GM18951 (cell line): Measurements from ENCODE around the gene TEX13B.
"Not testable (repeated sequence)": the region's sequence is repeated elsewhere in the genome, so short reads cannot be mapped to it uniquely, and the experiment has no call there.

Experiments used
- POLR2A ChIP-seq: IDR thresholded peaks from 4 replicates; pipeline ENCODE4 v1.6.1; 2011; ENCODE audit warnings: mild to moderate bottlenecking; ENCODE audit not compliant: insufficient read length, insufficient read depth; ENCODE audit errors: extremely low read depth
- in situ Hi-C: fragments of 300-500 bp; cut with MboI; formaldehyde crosslinking; loops from one replicate; pipeline ENCODE4 v1.12.0; 2022; ENCODE audit warnings: low sequenced_read_pairs, mixed read lengths, inconsistent platforms; ENCODE audit not compliant: unreplicated experiment

The TEX13B gene

DNA sequence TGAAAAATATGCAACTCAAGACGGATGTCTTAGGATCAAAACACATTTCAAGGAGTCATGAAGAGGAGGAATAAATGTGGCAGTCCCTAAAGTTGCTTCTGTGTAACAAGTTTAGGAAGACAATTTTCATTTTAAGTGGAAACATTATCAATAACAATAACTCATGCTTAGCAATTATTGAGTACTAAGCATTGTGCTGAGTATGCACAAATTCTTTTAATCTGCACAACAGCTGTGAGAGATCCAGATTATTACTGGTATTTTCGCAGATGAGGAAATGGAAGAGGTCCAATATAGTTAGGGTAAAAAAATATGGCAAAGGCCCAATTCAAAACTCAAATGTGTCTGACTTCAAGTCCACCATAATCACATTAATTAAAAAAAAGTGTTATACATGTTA, 2.9 kb upstream of the TEX13B start:
- no peak for TF ChIP-seq POLR2A
- in situ Hi-C loops, result no loop called here

DNA sequence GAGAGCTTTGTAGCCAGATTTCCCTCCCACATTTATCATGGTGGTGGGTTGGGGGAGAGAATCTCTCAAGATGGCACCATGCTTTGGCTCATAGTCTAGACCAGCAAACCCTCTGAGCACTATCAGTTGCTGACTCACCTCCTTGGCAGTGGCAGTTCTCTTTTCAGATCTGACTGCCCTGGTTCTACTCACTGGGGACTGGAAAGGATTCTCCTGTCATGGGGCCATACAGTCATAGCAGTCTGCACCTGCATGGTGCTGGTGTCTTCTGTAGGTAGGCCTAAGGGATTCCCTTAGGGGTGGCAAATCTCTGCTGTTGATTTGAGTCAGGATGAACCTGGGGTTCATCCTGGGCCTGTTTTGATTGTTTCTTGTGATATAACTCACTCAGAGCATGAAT, 2.6 kb downstream of the TEX13B start:
- in situ Hi-C loops, result no loop called here
- TF ChIP-seq POLR2A, result no peak

DNA sequence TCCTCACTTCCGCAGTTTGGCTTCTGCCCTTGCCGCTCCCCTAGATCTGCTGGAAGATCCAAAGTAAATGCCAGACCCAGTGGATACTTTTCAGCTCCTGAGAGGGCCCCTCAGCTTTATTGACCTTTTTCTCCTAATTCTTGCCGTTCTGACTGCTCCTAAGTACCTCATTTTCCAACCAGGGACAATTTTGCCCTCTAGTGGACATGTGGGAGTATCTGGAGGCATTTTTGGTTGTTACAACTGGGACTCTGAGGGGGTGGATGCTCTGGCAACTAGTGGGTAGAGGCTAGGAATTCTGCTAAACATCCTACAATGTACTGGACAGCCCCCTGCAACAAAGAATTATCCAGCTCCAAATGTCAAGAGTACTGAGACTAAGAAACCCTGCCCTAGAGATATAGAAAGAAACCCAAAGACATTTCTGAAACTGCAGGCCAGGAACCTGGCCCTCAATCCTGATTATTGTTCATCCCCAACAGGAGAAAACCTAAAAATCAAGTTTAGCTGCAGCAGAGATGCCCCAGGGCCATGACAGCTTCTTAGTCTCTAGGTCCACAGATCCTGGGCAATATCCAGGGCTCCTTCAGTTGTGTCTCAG, 3.4 kb downstream of the TEX13B start:
- TF ChIP-seq POLR2A, result no peak
- in situ Hi-C loops, result no loop called here

DNA sequence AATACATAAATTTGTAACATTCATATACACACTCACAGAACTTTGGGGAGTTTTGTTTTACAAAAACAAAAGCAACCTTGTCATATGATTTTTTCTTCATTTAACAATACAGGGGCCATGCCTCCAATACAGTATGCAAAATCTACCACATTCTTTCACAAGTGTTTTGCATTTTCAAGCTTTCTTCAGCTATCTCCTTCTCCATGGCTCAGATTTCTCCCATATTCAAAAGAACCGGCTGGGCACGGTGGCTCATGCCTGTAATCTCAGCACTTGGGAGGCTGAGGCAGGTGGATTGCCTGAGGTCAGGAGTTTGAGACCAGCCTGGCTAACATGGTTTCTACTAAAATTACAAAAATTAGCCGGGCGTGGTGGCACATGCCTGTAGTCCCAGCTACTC, 4.1 kb downstream of the TEX13B start:
- in situ Hi-C loops, result no loop called here
- no peak for TF ChIP-seq POLR2A

DNA sequence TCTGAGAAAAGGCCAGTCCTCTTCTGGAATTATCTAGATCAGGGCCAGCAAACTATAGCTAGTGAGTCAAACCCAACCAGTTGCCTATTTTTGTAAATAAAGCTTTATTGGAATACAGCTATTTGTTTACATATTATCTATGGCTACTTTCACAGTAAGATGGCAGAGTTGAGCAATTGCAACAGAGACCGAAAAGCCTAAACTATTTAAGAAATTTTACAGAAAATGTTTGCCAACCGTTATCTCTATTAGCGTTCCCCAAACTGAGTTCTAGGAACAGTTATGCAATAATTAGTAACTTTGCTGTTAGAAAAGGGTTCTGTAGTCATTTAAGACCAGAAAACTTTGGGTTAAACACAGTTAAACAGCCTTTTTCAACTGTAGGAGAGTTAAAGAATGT, 10.5 kb downstream of the TEX13B start:
- in situ Hi-C loops, result no loop called here
- TF ChIP-seq POLR2A, result no peak

DNA sequence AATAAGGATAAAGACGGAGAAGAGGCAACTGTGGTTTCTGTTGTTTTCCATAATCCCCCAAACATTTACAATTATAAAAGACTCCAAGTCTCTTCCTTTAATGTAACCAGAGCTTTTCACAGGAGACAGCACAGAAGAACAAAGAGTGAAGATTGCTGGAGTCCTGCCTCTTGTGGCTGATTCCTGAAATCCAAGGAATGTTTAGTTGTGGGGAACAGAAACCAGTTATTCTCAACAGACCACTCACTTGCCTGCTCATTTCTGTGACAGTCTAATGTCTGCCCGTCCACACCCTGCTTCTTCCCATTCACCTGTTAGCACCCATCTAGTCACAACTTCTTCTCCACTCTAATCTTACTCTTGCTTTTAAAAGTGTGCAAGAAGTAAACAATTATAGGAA, 12.1 kb downstream of the TEX13B start:
- in situ Hi-C loops, result no loop called here
- TF ChIP-seq POLR2A, result no peak

DNA sequence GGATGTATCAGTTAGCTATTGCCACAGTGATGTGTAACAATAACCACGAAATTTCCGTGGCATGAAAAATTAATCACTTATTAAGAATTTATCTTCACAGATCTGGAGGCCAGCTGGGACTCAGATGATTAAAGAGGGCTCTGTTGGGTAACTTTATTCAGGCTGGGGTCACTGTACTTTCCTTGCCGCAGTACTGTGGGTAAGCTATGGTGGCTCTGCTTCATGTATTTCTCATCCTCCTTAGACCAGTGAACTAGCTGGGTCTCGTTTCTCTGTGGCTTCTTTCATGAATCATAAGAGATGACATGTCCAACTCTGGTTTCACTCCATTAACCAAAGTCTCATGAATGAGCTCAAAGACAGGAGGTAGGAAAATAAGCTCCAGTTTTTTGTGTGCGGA, 13.5 kb downstream of the TEX13B start:
- TF ChIP-seq POLR2A, result no peak
- in situ Hi-C loops, result no loop called here

DNA sequence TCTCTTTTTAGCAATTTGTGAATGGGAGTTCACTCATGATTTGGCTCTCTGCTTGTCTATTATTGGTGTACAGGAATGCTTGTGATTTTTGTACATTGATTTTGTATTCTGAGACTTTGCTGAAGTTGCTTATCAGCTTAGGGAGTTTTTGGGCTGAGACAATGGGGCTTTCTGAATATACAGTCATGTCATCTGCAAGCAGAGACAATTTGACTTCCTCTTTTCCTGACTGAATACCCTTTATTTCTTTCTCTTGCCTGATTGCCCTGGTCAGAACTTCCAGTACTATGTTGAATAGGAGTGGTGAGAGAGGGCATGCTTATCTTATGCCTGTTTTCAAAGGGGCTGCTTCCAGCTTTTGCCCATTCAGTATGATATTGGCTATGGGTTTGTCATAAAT, 26.8 kb downstream of the TEX13B start:
- in situ Hi-C loops, result not testable (repeated sequence)

DNA sequence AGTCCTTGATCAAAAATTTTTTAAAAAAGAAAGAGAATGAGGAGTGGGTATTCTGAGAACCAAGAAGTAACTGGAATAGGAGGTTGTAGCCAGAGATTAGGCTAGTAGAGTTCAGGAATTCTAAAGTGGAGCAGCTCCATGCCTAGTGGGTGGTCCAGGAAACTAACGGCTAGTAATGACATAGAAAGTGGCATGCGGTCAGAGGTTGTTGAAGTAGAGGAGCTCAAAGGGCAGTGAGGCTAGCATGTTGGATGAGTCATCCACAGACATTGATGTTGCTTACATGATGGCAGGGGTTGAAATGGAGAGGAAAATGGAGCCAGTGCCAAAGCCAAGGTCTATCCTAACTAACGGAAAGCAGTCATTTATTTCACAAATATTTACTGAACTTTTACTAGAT, 42.1 kb downstream of the TEX13B start:
- TF ChIP-seq POLR2A, result no peak

DNA sequence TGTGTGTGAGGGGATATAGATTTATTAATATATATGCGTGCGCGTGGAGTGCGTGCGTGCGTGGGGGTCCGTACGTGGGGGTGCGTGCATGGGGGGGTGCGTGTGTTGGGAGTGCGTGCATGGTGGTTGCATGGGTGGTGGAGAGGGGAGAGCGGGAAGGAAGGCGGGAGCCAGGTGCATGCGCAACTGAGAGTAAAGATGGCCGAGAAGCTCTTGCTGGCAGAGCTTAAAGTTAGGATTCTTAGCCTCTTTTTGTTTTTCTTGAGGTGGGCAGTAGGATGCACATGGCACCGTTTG, 45.8 kb downstream of the TEX13B start:
- in situ Hi-C loops, result no loop called here
- no peak for TF ChIP-seq POLR2A

More for the DNA sequence above, 42.1 kb downstream of the TEX13B start:
- in situ Hi-C loops, result no loop called here

DNA sequence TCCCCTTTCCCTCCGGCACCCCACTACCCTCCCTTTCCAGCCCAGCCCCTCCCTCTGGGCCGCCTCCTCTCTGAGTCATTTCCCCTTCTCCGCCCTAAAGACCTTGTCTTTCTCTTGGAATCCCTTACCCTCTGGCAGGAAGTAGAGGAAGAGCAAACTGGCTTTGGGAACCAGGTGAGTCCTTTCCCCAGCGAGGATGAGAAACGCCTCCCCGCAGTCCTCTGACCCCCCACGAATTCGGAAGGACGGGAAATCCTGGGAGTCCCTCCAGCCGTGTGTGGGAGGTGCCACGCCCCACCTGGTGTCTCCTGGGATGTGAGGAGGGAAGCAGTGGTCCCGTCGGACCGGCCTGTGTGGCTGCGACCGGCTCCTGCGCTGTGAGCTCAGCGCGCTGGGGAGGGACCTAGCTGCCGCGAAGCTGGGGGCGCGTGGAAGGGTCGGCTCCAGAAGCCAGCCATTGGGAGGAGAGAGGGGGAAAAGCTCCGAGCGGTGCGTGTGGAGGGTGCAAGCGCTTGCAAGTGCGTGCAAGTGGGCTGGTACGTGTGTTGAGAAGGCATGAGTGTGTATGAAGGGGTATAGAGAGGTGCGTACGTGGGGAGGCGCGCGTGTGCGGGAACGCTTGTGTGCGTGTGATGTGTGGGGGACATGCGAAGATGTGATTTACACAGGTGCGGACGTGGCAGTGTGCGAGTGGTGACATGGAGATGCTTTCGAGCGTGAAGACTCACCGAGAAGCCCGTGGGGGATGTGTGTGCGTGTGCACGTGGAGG, 46.3 kb downstream of the TEX13B start:
- in situ Hi-C loops, result no loop called here
- no peak for TF ChIP-seq POLR2A

DNA sequence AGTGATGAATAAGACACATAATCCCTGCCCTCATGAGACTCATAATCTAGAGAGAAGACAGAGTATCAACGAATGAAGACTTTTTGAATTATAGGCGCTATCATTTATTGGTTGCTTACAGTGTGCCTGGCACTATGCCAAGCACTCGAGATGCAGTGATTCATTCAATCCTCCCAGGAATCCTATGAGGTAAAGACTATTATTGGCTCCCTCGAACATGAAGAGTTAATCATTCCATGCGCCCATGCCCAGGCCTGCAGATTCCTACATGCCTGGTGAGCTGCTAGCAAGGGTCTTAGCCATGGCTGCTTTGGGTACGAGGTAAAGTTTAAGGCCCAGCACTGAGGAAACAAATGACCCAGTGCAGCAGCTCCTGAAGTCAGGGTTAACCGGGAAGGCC, 47.0 kb downstream of the TEX13B start:
- no peak for TF ChIP-seq POLR2A
- in situ Hi-C loops, result no loop called here

DNA sequence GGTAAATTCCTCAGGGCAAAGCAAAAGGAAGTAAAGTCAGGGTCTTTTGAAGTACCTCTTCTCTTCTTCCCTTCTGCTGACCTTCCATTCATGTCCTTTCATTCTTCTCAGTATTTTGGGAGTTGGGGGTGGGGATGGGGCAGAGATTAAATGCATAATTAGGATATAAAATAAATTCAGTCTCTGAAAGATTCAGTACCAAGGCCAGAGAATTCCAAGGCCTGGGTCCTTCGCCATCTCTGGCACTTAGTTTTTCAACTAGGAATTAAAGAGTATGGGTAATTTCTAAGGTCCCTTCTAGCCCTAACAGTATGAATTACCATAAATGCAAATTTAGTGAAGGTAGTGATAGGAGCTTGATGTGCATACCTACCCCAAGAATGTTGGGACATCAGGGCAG, 47.9 kb downstream of the TEX13B start:
- in situ Hi-C loops, result no loop called here
- TF ChIP-seq POLR2A, result no peak
